Keratinocyte (primary cell): ENCODE measurements around the gene LRRC37A3.
"Not testable (repeated sequence)": the region's sequence is repeated elsewhere in the genome, so short reads cannot be mapped to it uniquely, and the experiment has no call there.

ENCODE experiments used
- CTCF ChIP-seq, 3 experiments: IDR thresholded peaks in 1 of 3; conservative IDR thresholded peaks in 1 of 3; optimal IDR thresholded peaks in 1 of 3; 2 replicates in 2 of 3; 3 replicates in 1 of 3; pipeline versions ENCODE3 to v1.5.1; 2011; ENCODE audit warnings: low read length in 3 of 3, mild to moderate bottlenecking in 3 of 3, moderate library complexity in 2 of 3, control low read depth in 1 of 3, inconsistent platforms in 1 of 3; ENCODE audit not compliant: insufficient read depth in 2 of 3; ENCODE audit errors: extremely low read depth in 1 of 3
- EZH2 ChIP-seq: IDR thresholded peaks from one replicate; pipeline ENCODE4 v1.6.1; 2012; ENCODE audit warnings: inconsistent platforms, mild to moderate bottlenecking, low read length, moderate library complexity

DNA sequence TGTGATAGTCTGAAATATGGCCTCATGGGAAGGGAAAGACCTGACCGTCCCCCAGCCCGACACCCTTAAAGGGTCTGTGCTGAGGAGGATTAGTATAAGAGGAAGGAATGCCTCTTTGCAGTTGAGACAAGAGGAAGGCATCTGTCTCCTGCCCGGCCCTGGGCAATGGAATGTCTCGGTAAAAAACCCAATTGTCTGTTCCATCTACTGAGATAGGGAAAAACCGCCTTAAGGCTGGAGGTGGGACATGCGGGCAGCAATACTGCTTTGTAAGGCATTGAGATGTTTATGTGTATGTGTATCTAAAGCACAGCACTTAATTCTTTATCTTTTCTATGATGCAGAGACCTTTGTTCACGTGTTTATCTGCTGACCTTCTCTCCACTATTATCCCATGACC is 11.1 kb upstream of the LRRC37A3 start:
- not testable (repeated sequence) for TF ChIP-seq CTCF (optimal IDR thresholded peaks at IDR 0.05 in 1 of 3, IDR thresholded peaks at IDR 0.05 in 1 of 3, conservative IDR thresholded peaks at IDR 0.05 in 1 of 3; ENCODE audit: extremely low read depth in 1 of 3, insufficient read depth in 2 of 3, low read length in 3 of 3); EZH2
